ENCODE results near the gene PADI4. TPM values are rescaled to one million over a fixed set of nuclear protein-coding genes. Genes with fewer than 3 reads are reported as not detected.

The PADI4 gene
- total and polyA plus RNA-seq, 2 of the 4 experiments (the other 2 are of a cell fraction), result not detected

- no peak overlapping the region for H3K14ac ChIP-seq (replicated peaks; ENCODE audit: low read depth, low read length)
- H3K18ac ChIP-seq (ENCODE audit: low read depth, low read length), result no peak overlapping the region
- peak overlapping the region; percentile 43; the same call in 1 of the 2 replicates for H2AK5ac ChIP-seq (ENCODE audit: low read depth, low read length)
- H2AFZ ChIP-seq (replicated peaks; ENCODE audit: low read length, poor library complexity), result peak overlapping the region; percentile 37
- no peak overlapping the region for H3K56ac ChIP-seq (ENCODE audit: extremely low read depth, insufficient read depth, low read length)
- H4K91ac ChIP-seq (ENCODE audit: insufficient read depth, low read depth, low read length), result no peak overlapping the region
- H2BK120ac ChIP-seq (ENCODE audit: low read depth, low read length), result no peak overlapping the region
- no peaks in the 10 kb centered on the region; the same call in 1 of the 2 replicates for H3K9me1 ChIP-seq (ENCODE audit: insufficient read depth, low read length)
- H3K9ac ChIP-seq (ENCODE audit: low read depth, low read length), result no peak overlapping the region
- H4K5ac ChIP-seq (ENCODE audit: low read depth, low read length), result no peak overlapping the region
- BruUV-seq (replicated peaks), result no TSS peak
- H2BK20ac ChIP-seq (ENCODE audit: low read depth, low read length), result 0 out of 2 replicates have a peak overlapping the region, but pooled peaks have one; percentile 47
- POLR2A ChIA-PET (ENCODE audit: unreplicated experiment), result no interaction called here
- H3K36me3 ChIP-seq (ENCODE audit: control insufficient read depth, insufficient read depth, low read length), result no peaks in the 10 kb centered on the region
- H3K4ac ChIP-seq (ENCODE audit: low read depth, low read length), result no peak overlapping the region
- CTCF ChIA-PET, result no interaction called here
- no peak overlapping the region for H3K27ac ChIP-seq (ENCODE audit: insufficient read depth, low read length)
- no peak overlapping the region for H4K8ac ChIP-seq (ENCODE audit: low read depth in 2 of 2, low read length in 2 of 2)
- no peak overlapping the region for H2BK5ac ChIP-seq (ENCODE audit: low read depth, low read length, poor library complexity, severe bottlenecking)
- in situ Hi-C loops (cut with MboI; ENCODE audit: low sequenced_read_pairs) (no loop called here), intact Hi-C loops (cut with micrococcal nuclease) (no loop called here), dilution Hi-C loops (cut with HindIII; ENCODE audit: low sequenced_read_pairs, unreplicated experiment) (no loop called here)
- peak; percentile 21; the same call in 1 of the 2 replicates for TF ChIP-seq USF2 (IDR thresholded peaks at IDR 0.05; ENCODE audit: low read depth, low read length)
- no peak for TF ChIP-seq CEBPB (IDR thresholded peaks at IDR 0.05; ENCODE audit: low read depth, low read length)
- no peak for TF ChIP-seq MAFK (IDR thresholded peaks at IDR 0.05; ENCODE audit: low read depth, low read length)
- TF ChIP-seq CHD1 (IDR thresholded peaks at IDR 0.05; ENCODE audit: low read depth, low read length), result no peak
- TF ChIP-seq RCOR1 (IDR thresholded peaks at IDR 0.05; ENCODE audit: insufficient replicate concordance, low read length), result no peak
- TF ChIP-seq CTCF (conservative IDR thresholded peaks at IDR 0.05; ENCODE audit: low read depth, low read length), result no peak
- H3K79me1 ChIP-seq (ENCODE audit: low read depth in 1 of 2, low read length in 2 of 2), result no peaks in the 10 kb centered on the region
- H3K4me2 ChIP-seq (ENCODE audit: low read depth, low read length), result no peak overlapping the region
- H3K9me3 ChIP-seq (ENCODE audit: control insufficient read depth, insufficient read depth, low read length), result no peaks in the 10 kb centered on the region; the same call in 1 of the 2 replicates
- H3K4me1 ChIP-seq (ENCODE audit: control insufficient read depth, insufficient read depth, low read length), result peaks cover 7% of the 10 kb centered on the region
- no peak for DNase-seq
- H3K27me3 ChIP-seq (ENCODE audit: control insufficient read depth, insufficient read depth, low read length), result peaks cover 15% of the 10 kb centered on the region
- no peak overlapping the region for H3K4me3 ChIP-seq (ENCODE audit: insufficient read depth, low read depth, low read length)
- ATAC-seq (ENCODE audit: low read depth), result no peak
- H4K20me1 ChIP-seq (ENCODE audit: insufficient read depth, low read length), result peaks cover 4% of the 10 kb centered on the region; the same call in 1 of the 2 replicates
- WGBS, 2 experiments (ENCODE audit: extremely low coverage in 2 of 2, insufficient read length in 1 of 2), result 40% methylated on average over 1 of the region's 7 CpGs; no CpG with 5 or more reads in 1 of the 2 experiments
- no peak overlapping the region for H3K23ac ChIP-seq (ENCODE audit: low read depth, low read length)
- H2BK15ac ChIP-seq (ENCODE audit: low read depth, low read length), result no peak overlapping the region
- no peak overlapping the region for H2AK9ac ChIP-seq (replicated peaks; ENCODE audit: low read depth, low read length, poor library complexity)
These were observed 47.7 kb upstream of the PADI4 start for GRCh38 chr1:17260264-17260663.

All from IMR-90 (cell line).